ENCODE data around the gene OR9I1. TPM values are rescaled to one million over a fixed set of nuclear protein-coding genes. Genes with fewer than 3 reads are reported as not detected.

Gene OR9I1
- total RNA-seq, 1 donor from 2014 or later = not detected

GRCh38 chr11:58121096-58121495 is 4.2 kb downstream of the OR9I1 start:
- Histone ChIP-seq H3K27me3 (ENCODE audit: control insufficient read depth in 3 of 3, insufficient read depth in 3 of 3, low read length in 3 of 3) (no peaks in the 10 kb centered on the region), H3K9me3 (ENCODE audit: control insufficient read depth in 3 of 3, low read length in 3 of 3) (no peaks in the 10 kb centered on the region), H3K4me3 (ENCODE audit: low read length in 3 of 3) (no peak overlapping the region), H3K4me1 (ENCODE audit: control insufficient read depth in 3 of 3, insufficient read depth in 3 of 3, low read length in 3 of 3) (no peaks in the 10 kb centered on the region), H3K27ac (ENCODE audit: low read depth, low read length) (no peak overlapping the region), H3K36me3 (ENCODE audit: control insufficient read depth in 3 of 3, insufficient read depth in 3 of 3, low read length in 3 of 3) (no peaks in the 10 kb centered on the region), H3K9ac (ENCODE audit: low read depth in 1 of 3, low read length in 3 of 3) (no peak overlapping the region)

DNA sequence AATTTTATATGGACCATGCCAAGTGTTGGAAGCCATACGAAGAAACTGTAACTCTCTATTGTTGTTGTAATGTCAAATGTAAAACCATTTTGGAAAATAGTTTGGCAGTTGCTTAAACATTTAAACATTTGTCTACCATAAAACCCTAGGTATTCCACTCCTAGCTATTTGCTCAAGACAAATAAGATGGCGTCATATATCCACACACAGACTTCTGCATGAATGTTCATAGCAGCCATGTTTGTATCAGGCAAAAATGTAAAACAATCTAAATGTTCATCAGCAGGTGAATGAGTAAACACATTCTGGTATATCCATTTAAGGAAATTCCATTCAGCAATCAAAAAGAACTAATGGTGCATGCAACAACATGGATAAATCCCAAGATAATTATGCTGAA is 27.9 kb downstream of the OR9I1 start:
- Histone ChIP-seq H3K36me3 (ENCODE audit: control insufficient read depth in 3 of 3, insufficient read depth in 3 of 3, low read length in 3 of 3) (no peaks in the 10 kb centered on the region), H3K4me3 (ENCODE audit: low read length in 3 of 3) (no peak overlapping the region), H3K9ac (ENCODE audit: low read depth in 1 of 3, low read length in 3 of 3) (no peak overlapping the region), H3K27me3 (ENCODE audit: control insufficient read depth in 3 of 3, insufficient read depth in 3 of 3, low read length in 3 of 3) (no peaks in the 10 kb centered on the region), H3K9me3 (ENCODE audit: control insufficient read depth in 3 of 3, low read length in 3 of 3) (peaks cover 0 to 3% (median 0%) of the 10 kb centered on the region in 3 donors), H3K4me1 (ENCODE audit: control insufficient read depth in 3 of 3, insufficient read depth in 3 of 3, low read length in 3 of 3) (no peaks in the 10 kb centered on the region), H3K27ac (ENCODE audit: low read depth, low read length) (no peak overlapping the region)

DNA sequence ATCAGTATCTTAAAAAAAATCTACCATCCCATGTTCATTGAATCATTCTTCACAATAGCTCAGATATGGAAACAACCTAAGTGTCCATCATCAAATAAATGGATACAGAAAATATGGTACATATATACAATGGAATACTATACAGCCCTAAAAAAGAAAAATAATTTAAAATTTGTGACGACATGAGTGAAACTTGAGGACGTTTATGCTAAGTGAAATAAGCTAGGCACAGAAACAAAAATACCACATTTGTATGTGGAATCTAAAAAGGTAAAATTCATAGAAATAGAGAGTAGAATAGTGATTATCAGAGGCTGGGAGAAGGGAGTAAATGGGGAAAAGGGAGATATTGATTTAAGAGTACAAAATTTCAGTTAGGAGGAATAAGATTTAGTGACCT is 38.8 kb downstream of the OR9I1 start:
- no peaks in the 10 kb centered on the region for H3K27me3 ChIP-seq (ENCODE audit: control insufficient read depth in 3 of 3, insufficient read depth in 3 of 3, low read length in 3 of 3)
- no peak overlapping the region for H3K27ac ChIP-seq (ENCODE audit: low read depth, low read length)
- no peak overlapping the region for H3K4me3 ChIP-seq (ENCODE audit: low read length in 3 of 3)
- no peak overlapping the region for H3K9ac ChIP-seq (ENCODE audit: low read depth in 1 of 3, low read length in 3 of 3)
- no peaks in the 10 kb centered on the region for H3K36me3 ChIP-seq (ENCODE audit: control insufficient read depth in 3 of 3, insufficient read depth in 3 of 3, low read length in 3 of 3)
- H3K4me1 ChIP-seq (ENCODE audit: control insufficient read depth in 3 of 3, insufficient read depth in 3 of 3, low read length in 3 of 3) = no peaks in the 10 kb centered on the region
- no peaks in the 10 kb centered on the region for H3K9me3 ChIP-seq (ENCODE audit: control insufficient read depth in 3 of 3, low read length in 3 of 3)

DNA sequence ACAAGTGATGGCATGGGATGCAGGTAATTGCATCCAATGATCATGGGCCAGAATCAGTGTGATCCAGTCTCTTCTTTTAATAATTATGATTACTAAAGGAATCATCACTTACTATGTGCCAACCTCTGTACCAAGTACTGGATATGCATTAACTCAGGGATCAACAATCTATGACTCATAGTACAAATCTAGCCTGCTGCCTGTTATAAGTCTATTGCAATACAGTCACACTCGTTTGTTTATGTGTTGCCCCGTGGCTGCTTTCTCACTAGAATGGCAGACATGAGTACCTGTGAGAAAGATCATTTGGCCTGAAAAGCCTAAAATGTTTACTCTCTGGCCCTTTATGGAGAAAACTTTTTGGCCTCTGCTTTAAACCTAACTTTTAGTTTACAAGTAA is 49.5 kb downstream of the OR9I1 start:
- H3K4me3 ChIP-seq (ENCODE audit: low read length in 3 of 3) = no peak overlapping the region
- H3K27me3 ChIP-seq (ENCODE audit: control insufficient read depth in 3 of 3, insufficient read depth in 3 of 3, low read length in 3 of 3) = no peaks in the 10 kb centered on the region
- H3K4me1 ChIP-seq (ENCODE audit: control insufficient read depth in 3 of 3, insufficient read depth in 3 of 3, low read length in 3 of 3) = no peaks in the 10 kb centered on the region
- no peaks in the 10 kb centered on the region for H3K9me3 ChIP-seq (ENCODE audit: control insufficient read depth in 3 of 3, low read length in 3 of 3)
- no peaks in the 10 kb centered on the region for H3K36me3 ChIP-seq (ENCODE audit: control insufficient read depth in 3 of 3, insufficient read depth in 3 of 3, low read length in 3 of 3)
- H3K9ac ChIP-seq (ENCODE audit: low read depth in 1 of 3, low read length in 3 of 3) = no peak overlapping the region
- H3K27ac ChIP-seq (ENCODE audit: low read depth, low read length) = no peak overlapping the region

DNA sequence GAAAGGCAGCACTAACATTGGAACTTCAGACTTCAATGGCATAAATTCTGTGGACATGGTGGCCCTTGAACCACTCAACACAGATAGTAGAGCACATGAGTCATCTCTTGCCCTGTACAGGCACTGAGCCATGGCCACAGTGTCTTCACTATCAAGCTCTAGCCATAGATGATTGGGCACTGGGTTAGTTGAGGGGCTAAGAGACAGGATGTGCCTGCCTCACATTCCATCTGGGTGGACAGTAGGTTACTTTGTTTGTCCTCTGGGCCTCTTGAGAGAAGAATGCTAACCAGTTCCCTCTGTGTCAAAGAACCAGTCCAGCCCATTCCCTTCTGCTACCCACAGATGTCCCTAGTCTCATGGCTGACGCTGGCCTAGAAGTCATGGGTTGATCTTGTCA is 54.7 kb downstream of the OR9I1 start:
- H3K27me3 ChIP-seq (ENCODE audit: control insufficient read depth in 3 of 3, insufficient read depth in 3 of 3, low read length in 3 of 3) = no peaks in the 10 kb centered on the region
- H3K27ac ChIP-seq (ENCODE audit: low read depth, low read length) = no peak overlapping the region
- no peaks in the 10 kb centered on the region for H3K36me3 ChIP-seq (ENCODE audit: control insufficient read depth in 3 of 3, insufficient read depth in 3 of 3, low read length in 3 of 3)
- no peaks in the 10 kb centered on the region for H3K9me3 ChIP-seq (ENCODE audit: control insufficient read depth in 3 of 3, low read length in 3 of 3)
- no peak overlapping the region for H3K4me3 ChIP-seq (ENCODE audit: low read length in 3 of 3)
- no peaks in the 10 kb centered on the region for H3K4me1 ChIP-seq (ENCODE audit: control insufficient read depth in 3 of 3, insufficient read depth in 3 of 3, low read length in 3 of 3)
- H3K9ac ChIP-seq (ENCODE audit: low read depth in 1 of 3, low read length in 3 of 3) = no peak overlapping the region

DNA sequence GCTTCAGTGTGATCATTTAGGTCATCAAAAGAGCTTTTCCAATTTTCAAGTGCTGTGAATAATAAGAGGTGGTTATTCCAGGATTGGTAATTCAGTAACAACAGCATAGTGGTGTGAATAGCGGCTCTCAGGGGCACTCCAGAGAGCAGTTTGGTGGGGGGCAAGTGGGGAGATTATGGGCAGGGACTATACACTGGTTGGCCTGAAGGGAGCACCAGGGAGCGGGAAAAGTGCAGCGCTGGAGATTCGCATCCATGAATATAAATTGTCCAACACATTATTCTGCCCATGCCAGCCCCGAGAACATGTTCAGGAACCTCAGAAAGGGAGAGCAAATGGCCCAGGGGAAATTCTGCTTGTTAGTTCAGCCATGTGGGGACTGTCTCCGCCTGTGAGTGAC is 56.7 kb downstream of the OR9I1 start:
- H3K4me3 ChIP-seq (ENCODE audit: low read length in 3 of 3) = no peak overlapping the region
- H3K27me3 ChIP-seq (ENCODE audit: control insufficient read depth in 3 of 3, insufficient read depth in 3 of 3, low read length in 3 of 3) = peaks cover 0 to 3% (median 0%) of the 10 kb centered on the region in 3 donors
- no peaks in the 10 kb centered on the region for H3K4me1 ChIP-seq (ENCODE audit: control insufficient read depth in 3 of 3, insufficient read depth in 3 of 3, low read length in 3 of 3)
- H3K36me3 ChIP-seq (ENCODE audit: control insufficient read depth in 3 of 3, insufficient read depth in 3 of 3, low read length in 3 of 3) = no peaks in the 10 kb centered on the region
- no peak overlapping the region for H3K9ac ChIP-seq (ENCODE audit: low read depth in 1 of 3, low read length in 3 of 3)
- H3K9me3 ChIP-seq (ENCODE audit: control insufficient read depth in 3 of 3, low read length in 3 of 3) = no peaks in the 10 kb centered on the region
- H3K27ac ChIP-seq (ENCODE audit: low read depth, low read length) = no peak overlapping the region

GRCh38 chr11:58067685-58068084 is 57.6 kb downstream of the OR9I1 start:
- no peaks in the 10 kb centered on the region for H3K4me1 ChIP-seq (ENCODE audit: control insufficient read depth in 3 of 3, insufficient read depth in 3 of 3, low read length in 3 of 3)
- no peak overlapping the region for H3K4me3 ChIP-seq (ENCODE audit: low read length in 3 of 3)
- H3K36me3 ChIP-seq (ENCODE audit: control insufficient read depth in 3 of 3, insufficient read depth in 3 of 3, low read length in 3 of 3) = no peaks in the 10 kb centered on the region
- H3K27ac ChIP-seq (ENCODE audit: low read depth, low read length) = no peak overlapping the region
- no peaks in the 10 kb centered on the region for H3K9me3 ChIP-seq (ENCODE audit: control insufficient read depth in 3 of 3, low read length in 3 of 3)
- no peak overlapping the region for H3K9ac ChIP-seq (ENCODE audit: low read depth in 1 of 3, low read length in 3 of 3)
- H3K27me3 ChIP-seq (ENCODE audit: control insufficient read depth in 3 of 3, insufficient read depth in 3 of 3, low read length in 3 of 3) = peaks cover 0 to 3% (median 0%) of the 10 kb centered on the region in 3 donors

Other genes starting within 250 kb of the OR9I1 start
- not detected for gene OR9Q1, start 101.6 kb downstream of the OR9I1 start, total RNA-seq
- not detected for gene OR6Q1, start 94.6 kb downstream of the OR9I1 start, total RNA-seq
- under 0.01 TPM for gene OR9Q2, start 63.5 kb upstream of the OR9I1 start, total RNA-seq
- not detected for gene OR1S2, start 78.6 kb upstream of the OR9I1 start, total RNA-seq
- 0.52 TPM for gene OR1S1, start 87.2 kb upstream of the OR9I1 start, total RNA-seq
- gene OR10Q1, start 103.4 kb upstream of the OR9I1 start, total RNA-seq = not detected
- not detected for gene OR10W1, start 142.7 kb upstream of the OR9I1 start, total RNA-seq
- not detected for gene OR5B17, start 233.5 kb upstream of the OR9I1 start, total RNA-seq